Right lung (tissue), 5 donors: ENCODE results near the gene INPP5A. TPM values are rescaled to one million over a fixed set of nuclear protein-coding genes. Genes with fewer than 3 reads are reported as not detected.
"Not testable (repeated sequence)": the region's sequence is repeated elsewhere in the genome, so short reads cannot be mapped to it uniquely, and the experiment has no call there.

Source experiments
- DNase-seq, 2 donors: peaks; one replicate each; pipeline ENCODE4 v3.0.0-alpha.2; 2013
- polyA plus RNA-seq, 5 donors: library from polyadenylated mRNA; unstranded; fragments of 120-200 nt; gene quantifications; one replicate each; pipeline versions ENCODE4 v1.2.1 to v1.2.3, GENCODE V29; 2013; ENCODE audit warnings: inconsistent platforms in 1 of 5, low replicate concordance in 1 of 5; ENCODE audit not compliant: insufficient read length in 5 of 5, insufficient read depth in 1 of 5

INPP5A gene
- polyA plus RNA-seq, 5 donors, result 27.7 to 41.7 (median 35.5) TPM

DNA sequence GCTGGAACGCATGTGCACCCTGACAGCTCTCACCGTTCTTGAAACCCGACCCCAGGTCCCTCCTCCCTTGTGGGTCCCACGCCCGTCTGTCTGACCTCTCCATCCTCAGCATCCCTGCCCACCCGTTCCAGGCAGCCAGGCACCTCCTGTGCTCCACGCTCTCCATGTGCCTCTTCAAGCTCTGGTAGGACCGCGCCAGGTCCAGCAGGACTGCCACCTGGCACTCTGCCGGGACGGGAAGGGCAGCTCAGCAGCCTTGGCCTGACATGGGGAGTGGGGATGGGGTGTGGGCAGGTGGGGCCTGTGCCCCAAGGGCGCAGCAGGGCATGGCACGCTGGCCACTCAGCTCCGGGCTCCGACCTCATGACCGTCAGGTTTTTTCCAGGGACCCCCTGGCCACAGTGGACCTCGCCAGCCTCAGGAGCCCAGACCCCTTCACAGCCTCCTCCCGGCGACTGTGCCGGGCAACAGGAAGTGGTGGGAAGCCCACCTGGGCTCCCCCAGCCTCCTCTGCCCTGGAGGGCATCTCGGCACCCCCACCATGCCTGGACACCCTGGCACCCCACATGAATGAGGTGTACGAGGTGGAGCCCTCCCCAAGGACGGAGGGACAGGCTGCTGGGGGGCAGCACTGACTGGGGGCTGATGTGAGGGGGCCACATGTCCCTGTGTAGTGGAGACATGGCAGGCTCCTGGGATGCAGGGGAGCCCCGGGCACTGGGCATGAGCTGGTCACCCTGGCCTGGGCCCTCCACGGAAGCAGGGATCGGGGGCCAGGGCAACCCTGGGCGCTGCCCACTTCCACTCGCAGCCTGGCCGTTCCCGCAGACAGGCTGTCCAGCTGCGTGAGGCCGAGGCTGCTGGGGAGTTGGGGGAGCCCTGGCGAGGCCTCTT, 273.5 kb downstream of the INPP5A start:
- DNase-seq, result no peak

DNA sequence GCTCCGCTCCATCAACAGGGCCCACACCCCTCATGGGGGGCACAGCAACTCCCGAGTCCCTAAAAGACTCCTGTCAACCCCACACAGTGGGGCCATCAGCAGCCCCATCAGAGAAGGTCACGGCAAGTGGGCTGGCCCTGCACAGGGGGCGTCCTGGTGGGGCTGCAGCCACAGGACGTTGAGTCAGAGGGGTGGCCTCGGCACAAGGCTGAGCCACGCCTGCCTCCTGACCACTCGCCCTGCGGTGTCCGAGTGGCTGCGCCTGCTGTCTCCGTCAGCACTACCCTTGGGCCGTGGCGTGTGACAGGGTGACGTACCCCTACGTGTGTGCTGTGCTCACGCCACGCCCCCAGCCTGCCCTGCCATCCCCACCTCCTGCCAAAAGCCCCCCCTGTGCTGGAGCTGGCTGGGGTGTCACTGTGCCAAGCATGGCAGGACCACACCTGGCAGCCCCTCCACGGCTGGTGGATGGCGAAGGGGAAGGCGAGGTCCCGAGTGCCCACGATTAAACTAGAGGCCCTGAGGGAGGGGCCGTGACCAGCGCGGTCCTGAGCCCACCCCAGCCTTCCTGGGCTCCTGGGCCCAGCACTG, 274.4 kb downstream of the INPP5A start:
- no peak for DNase-seq

DNA sequence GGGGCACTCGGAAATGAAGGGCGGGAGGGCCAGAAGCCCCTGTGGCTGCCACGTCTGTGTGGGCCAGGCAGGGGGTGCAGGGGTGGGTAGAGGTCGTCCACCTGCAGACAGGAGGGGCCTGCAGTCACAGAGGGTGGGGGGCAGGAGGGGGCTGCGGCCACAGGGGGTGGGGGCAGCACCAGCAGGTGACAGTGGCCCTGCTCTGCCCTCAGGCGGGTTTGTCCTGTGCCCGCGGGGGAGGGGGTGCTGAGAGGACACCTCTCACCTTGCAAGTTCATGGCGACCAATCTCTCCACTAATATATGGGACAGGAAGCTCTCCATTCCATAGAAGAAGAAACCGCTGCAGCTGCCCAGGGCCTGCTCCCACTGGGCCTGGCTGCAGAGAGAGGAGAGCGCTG, 274.9 kb downstream of the INPP5A start:
- no peak for DNase-seq

DNA sequence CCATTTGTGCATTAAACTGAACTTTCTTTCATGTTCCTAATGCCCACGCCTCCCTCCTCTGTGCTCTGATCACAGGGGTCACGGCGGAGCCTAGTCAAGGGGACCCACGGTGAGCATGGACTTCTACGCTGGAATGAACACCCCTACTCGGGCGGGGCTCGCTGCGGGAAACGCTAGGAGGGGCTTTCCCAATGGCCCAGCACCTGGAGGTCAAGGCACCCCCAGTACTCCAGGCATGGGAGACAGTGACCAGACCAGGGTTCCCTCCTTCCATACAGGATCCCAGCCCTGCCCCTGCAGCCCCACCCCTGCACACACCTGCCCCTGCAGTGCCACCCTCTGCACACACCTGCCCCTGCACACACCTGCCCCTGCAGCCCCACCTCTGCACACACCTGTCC, 275.4 kb downstream of the INPP5A start:
- no peak for DNase-seq

DNA sequence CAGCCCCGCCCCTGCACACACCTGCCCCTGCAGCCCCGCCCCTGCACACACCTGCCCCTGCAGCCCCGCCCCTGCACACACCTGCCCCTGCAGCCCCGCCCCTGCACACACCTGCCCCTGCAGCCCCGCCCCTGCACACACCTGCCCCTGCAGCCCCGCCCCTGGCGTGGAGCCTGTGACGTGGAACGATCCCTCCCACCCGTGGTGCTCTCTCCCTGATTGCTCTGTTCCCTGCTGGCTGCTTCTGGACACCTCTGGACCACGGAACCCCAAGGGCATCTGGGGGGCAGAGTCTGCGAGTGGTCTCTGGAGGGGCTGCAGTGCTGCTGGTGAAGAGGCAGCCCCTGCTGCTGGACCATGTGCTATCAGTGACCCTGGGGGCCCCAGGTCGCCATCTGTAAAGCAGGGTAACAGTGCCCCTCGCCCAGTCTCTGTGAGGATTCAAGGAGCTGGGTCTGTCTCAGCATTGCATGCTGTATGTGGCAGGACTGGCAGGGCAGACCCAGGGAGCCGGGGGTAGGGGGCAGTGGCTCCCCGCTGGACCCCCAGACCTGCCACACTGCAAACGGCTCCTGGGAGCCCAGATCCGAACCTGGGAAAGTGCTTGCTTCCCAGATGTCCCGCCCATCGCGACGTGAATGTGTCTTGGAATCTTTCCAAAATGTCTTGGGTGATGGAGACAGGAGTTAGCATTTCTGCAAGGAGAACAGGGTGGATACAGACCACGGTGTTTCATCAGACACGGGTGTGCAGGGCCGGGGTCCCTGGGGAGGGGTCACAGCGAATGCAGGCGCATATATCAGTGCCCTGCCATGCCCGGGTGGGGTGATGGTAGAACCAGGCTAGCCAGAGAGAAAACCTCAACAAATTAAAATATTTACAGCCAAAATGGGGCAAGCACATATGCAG, 276.2 kb downstream of the INPP5A start:
- DNase-seq, result no peak

DNA sequence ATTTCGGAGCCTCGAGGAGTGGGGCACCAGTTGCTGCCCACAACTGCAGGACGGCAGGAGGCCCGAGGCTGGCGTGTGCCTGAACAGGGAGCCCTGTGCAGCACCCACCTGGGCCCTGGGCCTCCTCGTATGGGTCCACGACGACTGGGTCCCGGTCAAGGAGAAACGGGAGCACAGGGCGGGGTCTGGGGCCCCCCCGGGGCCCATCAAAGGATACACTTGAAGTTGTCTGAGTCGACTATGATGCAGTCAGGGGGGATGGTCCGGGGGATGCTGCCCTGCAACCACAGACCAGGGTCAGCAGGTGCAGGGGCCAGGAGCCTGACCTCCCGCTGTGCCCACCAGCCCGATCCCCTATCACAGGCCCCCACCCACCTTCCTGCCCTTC, 276.9 kb downstream of the INPP5A start:
- DNase-seq, result no peak

DNA sequence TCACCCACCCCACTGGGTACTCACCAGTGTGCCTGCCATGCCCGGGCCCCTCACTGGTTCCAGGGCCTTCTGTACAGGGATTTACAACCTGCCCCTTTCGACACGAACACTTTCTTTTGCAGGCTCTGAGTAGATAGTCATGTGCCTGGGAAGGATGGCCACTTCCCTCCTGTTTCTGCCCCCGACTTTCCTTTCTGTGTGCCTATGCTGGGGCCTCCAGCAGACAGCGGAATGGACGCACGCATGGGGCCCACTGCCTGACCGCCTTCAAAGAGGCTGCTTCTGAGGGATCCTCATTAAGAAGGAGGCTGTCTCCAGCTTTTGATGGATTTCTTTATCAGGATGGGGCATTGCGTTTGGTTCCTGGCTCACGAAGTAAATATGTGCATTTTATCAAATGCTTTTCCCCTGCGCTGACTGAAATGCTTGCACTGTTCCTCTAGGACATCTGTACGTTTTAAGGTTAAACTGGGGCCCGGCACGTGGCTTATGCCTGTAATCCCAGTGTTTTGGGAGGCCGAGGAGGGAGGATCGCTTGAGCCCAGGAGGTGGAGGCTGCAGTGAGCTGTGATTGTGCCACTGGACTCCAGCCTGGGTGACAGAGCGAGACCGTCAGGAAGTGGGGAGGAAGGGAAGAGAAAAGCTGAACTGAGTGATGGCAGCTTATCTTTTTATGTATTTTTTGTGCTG, 277.7 kb downstream of the INPP5A start:
- DNase-seq, result no peak

DNA sequence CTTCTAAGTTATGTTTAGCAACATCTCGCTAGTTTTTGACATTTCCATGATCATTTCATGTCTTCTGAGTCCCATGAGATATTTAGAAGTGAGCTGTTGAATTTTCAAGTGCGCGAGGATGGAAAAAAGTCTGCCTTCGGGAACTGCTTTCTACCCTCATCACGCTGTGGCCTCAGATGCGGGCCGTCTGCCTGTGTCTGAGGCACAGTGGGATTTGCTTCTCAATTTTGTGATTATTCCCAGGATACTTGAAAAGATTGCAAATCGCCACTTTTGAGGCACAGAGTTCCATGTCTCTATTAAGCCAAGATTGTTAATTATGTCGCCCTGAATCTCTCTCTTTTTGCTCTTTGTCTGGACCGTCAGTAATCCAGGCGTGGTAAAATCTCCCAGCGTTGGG, 279.1 kb downstream of the INPP5A start:
- DNase-seq, result no peak

DNA sequence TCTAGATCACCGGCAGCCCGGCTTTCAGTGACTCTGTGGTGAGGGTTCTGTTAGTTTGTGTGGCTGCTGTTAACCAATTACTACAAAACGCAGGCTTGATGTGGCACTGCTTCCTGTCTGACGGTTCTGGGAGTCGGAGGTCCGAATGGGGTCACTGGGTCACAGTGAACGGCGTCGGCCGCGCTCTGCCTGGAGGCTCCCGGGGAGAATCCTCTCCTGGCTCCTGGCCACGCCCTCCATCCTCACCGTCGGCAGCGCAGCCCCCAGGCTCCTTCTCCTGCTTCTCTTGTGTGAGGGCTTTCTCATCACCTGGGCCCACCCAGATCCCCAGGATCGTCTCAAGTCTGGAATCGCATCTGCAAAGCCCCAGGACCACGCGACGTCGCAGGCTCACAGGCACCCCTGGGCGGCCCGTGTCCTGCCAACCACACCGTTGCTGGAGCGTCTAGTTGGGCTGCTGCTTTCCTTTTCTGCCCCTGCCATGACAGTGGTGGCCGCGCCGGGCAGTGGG, 280.2 kb downstream of the INPP5A start:
- no peak for DNase-seq

DNA sequence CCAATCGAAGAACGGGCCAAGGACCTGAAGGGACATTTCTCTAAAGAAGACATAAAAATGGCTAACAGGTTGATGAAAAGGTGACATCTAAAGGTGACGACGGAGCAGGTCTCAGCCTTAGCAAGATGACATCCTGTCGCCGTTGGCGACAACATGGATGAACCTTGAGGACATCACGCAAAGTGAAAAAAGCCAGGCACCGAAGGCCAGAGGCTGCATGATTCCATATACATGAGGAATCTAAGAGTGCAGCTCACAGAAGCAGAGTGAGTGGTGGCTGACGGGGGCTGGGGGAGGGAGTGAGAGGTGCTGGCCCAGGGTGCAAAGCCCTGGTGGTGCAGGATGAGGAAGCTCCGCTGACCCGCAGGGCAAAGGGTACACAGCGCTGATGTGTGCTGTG, 282.5 kb downstream of the INPP5A start:
- DNase-seq, result no peak

DNA sequence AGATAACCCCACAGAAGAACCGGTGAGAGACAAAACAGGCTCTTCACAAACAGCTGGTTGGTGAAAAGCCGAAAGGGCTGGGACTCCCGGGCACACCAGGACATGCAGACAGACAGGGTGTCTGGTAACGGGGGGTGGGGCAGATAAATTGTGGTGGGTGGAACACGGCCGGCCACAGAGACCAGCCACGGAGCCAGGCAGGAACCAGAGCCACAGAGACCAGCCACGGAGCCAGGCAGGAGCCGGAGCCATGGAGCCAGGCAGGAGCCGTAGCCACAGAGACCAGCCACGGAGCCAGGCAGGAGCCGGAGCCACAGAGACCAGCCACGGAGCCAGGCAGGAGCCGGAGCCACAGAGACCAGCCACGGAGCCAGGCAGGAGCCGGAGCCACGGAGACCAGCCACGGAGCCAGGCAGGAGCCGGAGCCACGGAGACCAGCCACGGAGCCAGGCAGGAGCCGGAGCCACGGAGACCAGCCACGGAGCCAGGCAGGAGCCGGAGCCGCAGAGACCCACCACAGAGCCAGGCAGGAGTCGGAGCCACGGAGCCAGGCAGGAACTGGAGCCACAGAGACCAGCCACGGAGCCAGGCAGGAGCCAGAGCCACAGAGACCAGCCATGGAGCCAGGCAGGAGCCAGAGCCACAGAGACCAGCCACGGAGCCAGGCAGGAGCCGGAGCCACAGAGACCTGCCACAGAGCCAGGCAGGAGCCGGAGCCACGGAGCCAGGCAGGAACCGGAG, 288.4 kb downstream of the INPP5A start:
- DNase-seq, result not testable (repeated sequence)

DNA sequence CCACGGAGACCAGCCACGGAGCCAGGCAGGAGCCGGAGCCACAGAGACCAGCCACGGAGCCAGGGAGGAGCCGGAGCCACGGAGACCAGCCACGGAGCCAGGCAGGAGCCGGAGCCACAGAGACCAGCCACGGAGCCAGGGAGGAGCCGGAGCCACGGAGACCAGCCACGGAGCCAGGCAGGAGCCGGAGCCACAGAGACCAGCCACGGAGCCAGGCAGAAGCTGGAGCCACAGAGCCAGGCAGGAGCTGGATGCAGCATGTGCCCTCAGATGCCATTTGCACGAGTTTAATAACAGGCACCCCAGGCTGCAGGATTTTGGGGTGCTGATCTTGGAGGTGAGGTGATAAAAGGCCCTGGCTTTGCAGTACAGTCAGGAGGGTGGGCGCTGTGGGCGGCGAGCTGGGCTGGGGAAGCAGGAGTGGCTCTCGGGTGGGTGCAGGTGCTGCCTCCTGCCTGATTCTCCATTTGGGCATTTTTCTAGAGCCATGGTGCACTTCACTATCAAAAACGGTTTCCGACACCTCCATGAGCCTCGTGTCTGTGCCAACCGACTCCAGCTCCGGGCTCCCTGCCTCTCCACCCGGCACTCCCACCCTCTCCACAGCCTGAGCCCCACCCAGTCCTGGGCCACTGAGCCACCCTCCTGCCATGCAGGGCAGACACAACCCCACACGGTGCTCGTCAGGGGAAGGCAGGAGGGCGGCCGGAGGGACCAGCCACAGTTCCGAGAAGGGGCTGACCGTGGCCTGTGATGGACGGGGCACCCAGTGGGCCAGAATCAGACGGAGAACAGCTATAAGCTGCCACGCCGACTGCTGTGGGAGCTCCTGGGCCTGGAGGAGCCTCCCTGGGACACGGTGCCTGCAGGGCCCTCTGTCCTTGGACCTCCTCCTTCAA, 289.2 kb downstream of the INPP5A start:
- no peak for DNase-seq

DNA sequence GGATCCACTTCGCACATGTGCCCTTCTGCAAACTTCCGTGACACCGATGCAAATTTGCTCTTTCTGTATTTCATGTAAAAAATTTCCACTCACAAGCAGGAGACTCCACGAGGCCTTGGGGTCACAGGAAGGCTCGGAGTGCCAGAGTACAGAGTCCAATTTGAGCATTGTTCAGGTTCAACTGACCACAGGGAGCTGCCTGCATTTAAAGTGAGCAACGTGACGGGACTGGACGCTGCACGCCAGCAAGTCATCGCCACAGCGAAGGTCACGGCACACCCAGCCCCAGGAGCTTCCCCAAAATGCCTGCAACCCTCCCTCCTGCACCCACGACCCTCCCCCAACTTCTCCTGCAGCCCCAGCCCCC, 289.8 kb downstream of the INPP5A start:
- DNase-seq, result no peak

DNA sequence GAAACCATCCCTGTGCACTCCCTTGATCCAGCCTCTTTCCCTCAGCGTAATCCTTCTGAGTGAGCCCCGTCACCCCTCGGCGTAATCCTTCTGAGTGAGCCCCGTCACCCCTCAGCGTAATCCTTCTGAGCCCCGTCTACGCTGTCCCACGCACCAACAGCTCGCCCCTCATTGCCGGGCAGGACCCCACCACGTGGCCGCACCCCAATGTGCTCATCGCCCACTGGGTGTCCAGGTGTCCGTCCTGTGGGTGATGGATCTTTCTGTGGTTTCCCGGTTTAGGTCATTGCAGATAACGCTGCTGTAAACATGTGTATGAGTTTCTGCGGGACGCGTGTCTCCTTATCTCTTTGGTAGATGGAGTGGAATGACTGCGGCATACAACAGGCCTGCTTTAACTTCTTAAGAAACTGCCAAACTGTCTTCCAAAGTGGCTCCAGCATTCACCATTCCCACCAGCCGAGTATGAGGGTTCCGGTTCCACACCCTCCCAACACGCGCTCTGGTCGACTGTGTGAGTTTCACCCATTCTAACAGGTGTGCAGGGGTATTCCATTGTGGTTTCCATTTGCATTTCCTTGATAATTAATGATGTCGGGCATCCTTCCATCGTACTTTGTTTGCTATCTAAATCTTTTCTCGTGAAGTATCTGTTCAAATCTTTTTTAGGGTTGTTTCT, 290.4 kb downstream of the INPP5A start:
- no peak for DNase-seq

DNA sequence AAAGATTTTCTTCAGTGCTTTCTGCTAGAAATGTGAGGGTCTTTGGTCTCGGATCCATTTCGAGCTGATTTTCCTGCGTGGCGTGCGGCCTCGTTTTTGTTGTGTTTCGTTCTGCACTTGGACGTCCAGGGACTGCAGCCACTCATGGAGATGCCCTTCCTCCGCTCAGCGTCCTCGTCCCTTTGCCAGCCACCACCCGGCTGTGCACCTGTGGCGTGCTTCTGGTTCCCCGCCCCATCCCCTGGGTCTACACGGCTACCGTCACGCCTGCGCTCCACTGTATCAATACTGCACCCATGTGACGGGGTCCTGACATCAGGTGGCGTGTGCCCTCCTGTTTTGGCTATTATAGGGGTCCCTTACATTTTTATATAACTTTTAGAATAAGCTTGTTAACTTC, 291.1 kb downstream of the INPP5A start:
- DNase-seq, result no peak

DNA sequence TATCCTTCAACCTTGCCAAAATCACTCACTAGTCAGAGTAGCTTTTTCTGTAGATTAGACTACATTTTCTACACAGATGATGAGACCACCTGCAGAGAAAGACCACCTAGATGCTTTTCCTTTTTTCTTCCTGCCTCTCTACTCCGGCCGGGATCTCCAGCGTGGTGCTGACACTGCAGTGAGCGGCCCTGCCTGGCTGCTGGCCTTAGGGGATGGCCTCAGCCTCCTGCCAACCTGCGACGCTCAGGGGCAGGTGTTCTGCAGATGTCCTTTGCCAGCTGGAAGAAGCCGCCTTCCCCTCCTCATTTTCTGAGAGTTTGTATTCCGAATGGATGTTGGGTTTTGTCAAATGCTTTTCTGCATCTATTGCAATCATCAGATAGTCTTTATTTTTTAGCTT, 291.8 kb downstream of the INPP5A start:
- no peak for DNase-seq

DNA sequence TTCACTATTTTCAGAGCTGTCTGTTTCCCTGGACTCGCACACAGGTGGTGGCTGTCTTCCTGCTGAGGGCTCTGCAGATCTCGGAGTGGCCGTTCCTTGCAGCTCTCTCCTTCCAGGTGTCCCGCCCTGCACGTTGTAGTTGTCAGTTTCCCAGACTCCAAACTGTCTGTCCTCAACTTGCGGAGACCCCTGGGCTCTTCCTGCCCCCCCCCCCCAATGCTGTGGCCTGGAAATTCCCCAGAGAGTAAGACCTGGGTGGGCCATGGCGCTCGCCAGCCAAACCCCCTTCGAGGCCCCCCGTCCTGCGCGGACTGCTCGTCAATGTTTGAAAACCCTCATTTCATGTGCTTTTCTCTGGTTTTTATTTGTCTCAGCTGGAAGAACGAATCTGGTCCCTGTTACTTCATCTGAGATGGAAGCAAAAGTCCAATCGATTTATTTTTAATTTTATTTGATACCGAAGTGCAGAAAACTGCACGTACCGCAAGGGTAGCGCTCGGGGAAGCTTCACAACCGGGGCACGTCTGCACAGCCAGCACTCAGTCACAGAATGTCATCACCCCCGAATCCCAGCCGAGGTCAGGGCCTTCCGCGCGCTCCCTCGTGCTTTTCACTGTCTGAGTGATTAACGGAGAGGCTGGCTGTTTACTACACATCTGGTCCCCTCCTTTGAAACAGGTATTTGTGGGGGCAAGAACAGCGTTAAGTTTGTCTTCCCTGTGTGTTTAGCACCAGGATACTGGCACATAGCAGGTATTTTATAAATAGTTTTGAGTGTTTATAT, 294.8 kb downstream of the INPP5A start:
- DNase-seq, result no peak
